Activated CD8-positive, alpha-beta memory T cell treated with anti-CD3 and anti-CD28 coated beads, Interleukin-2, amount 50 U/mL, for 1 hour (primary cell): Measurements from ENCODE around the gene BRINP3.
"Not testable (repeated sequence)": the region's sequence is repeated elsewhere in the genome, so short reads cannot be mapped to it uniquely, and the experiment has no call there.

ENCODE experiments used
- DNase-seq: peaks from one replicate; pipeline ENCODE4 v3.0.0-alpha.2; 2020; ENCODE audit errors: extremely low read depth

Gene BRINP3

GRCh38 chr1:190477762-190478148, at the start of gene BRINP3:
Gene BRINP3 (minus strand): TSS chr1:190477864.
- DNase-seq = no peak

- no peak for DNase-seq
Measured at GRCh38 chr1:190511554-190511953, 33.9 kb upstream of the BRINP3 start.

GRCh38 chr1:190507357-190507756, 29.7 kb upstream of the BRINP3 start:
- no peak for DNase-seq

GRCh38 chr1:190504539-190504938, 26.9 kb upstream of the BRINP3 start:
- not testable (repeated sequence) for DNase-seq

- no peak for DNase-seq
Measured at GRCh38 chr1:190497565-190497964, 19.9 kb upstream of the BRINP3 start.

GRCh38 chr1:190494451-190494850, 16.8 kb upstream of the BRINP3 start:
- no peak for DNase-seq

- no peak for DNase-seq
Measured at GRCh38 chr1:190491404-190491803, 13.7 kb upstream of the BRINP3 start.

- DNase-seq = no peak
Measured at GRCh38 chr1:190484045-190484444, 6.4 kb upstream of the BRINP3 start.

GRCh38 chr1:190480231-190480630, 2.6 kb upstream of the BRINP3 start:
- no peak for DNase-seq

GRCh38 chr1:190479516-190479915, 1.9 kb upstream of the BRINP3 start:
- no peak for DNase-seq

- no peak for DNase-seq
Measured at GRCh38 chr1:190479050-190479397, 1.4 kb upstream of the BRINP3 start.

- DNase-seq = no peak
Measured at GRCh38 chr1:190478149-190479049, 735 bp upstream of the BRINP3 start.

GRCh38 chr1:190476806-190477205, 858 bp downstream of the BRINP3 start:
- DNase-seq = no peak

- DNase-seq = no peak
Measured at GRCh38 chr1:190476321-190476720, 1.3 kb downstream of the BRINP3 start.

GRCh38 chr1:190475421-190476141, 2.1 kb downstream of the BRINP3 start:
- DNase-seq = no peak

- no peak for DNase-seq
Measured at GRCh38 chr1:190474650-190475211, 2.9 kb downstream of the BRINP3 start.

- no peak for DNase-seq
Measured at GRCh38 chr1:190474010-190474409, 3.7 kb downstream of the BRINP3 start.

GRCh38 chr1:190472494-190472893, 5.2 kb downstream of the BRINP3 start:
- DNase-seq = no peak

GRCh38 chr1:190472042-190472441, 5.6 kb downstream of the BRINP3 start:
- DNase-seq = no peak

- no peak for DNase-seq
Measured at GRCh38 chr1:190464690-190465089, 13.0 kb downstream of the BRINP3 start.

- DNase-seq = no peak
Measured at GRCh38 chr1:190456129-190456528, 21.5 kb downstream of the BRINP3 start.

GRCh38 chr1:190455631-190456030, 22.0 kb downstream of the BRINP3 start:
- DNase-seq = no peak

GRCh38 chr1:190453550-190453949, 24.1 kb downstream of the BRINP3 start:
- DNase-seq = no peak
